ENCODE results near the gene TPTE2. TPM values are rescaled to one million over a fixed set of nuclear protein-coding genes. Genes with fewer than 3 reads are reported as not detected.

Gene TPTE2
- total and polyA plus RNA-seq, 8 donors, result 0.16 to 0.52 (median 0.35) TPM; not detected in 2

- TF ChIP-seq CTCF (IDR thresholded peaks at IDR 0.05), result no peak
- H3K36me3 ChIP-seq, result no peaks in the 10 kb centered on the region
- H3K4me3 ChIP-seq, result no peak overlapping the region
- H3K27me3 ChIP-seq, result peaks cover 0 to 9% of the 10 kb centered on the region in 2 donors
- peaks cover 0 to 8% of the 10 kb centered on the region in 2 donors for H3K9me3 ChIP-seq
- no peak for DNase-seq
- intact Hi-C loops (cut with DNase I), result no loop called here
- H3K27ac ChIP-seq, result no peak overlapping the region
- ATAC-seq, result no peak
- H3K4me1 ChIP-seq, result no peaks in the 10 kb centered on the region
Observed at GRCh38 chr13:19382111-19382510, 179.2 kb downstream of the TPTE2 start.

Other genes starting within 250 kb of the TPTE2 start
- 10 to 100 TPM; 30.9 to 32.4 TPM for gene MPHOSPH8, start 72.1 kb upstream of the TPTE2 start, total RNA-seq
- 10 to 100 TPM; 69.1 to 84.8 (median 76.0) TPM for gene MPHOSPH8, start 72.1 kb upstream of the TPTE2 start, polyA plus RNA-seq (ENCODE audit: insufficient read length in 6 of 6)
- gene PSPC1, start 221.4 kb upstream of the TPTE2 start, total RNA-seq, result 10 to 100 TPM; 34.8 to 40.3 TPM
- 10 to 100 TPM; 67.8 to 86.2 (median 78.1) TPM for gene PSPC1, start 221.4 kb upstream of the TPTE2 start, polyA plus RNA-seq (ENCODE audit: insufficient read length in 6 of 6)